CD4-positive, alpha-beta T cell treated with Interleukin-15 for 1 hour (primary cell): ENCODE measurements around the gene STXBP1.

Experiments used
- DNase-seq: peaks from one replicate; pipeline ENCODE4 v3.0.0-alpha.2; 2020

Gene STXBP1

DNA sequence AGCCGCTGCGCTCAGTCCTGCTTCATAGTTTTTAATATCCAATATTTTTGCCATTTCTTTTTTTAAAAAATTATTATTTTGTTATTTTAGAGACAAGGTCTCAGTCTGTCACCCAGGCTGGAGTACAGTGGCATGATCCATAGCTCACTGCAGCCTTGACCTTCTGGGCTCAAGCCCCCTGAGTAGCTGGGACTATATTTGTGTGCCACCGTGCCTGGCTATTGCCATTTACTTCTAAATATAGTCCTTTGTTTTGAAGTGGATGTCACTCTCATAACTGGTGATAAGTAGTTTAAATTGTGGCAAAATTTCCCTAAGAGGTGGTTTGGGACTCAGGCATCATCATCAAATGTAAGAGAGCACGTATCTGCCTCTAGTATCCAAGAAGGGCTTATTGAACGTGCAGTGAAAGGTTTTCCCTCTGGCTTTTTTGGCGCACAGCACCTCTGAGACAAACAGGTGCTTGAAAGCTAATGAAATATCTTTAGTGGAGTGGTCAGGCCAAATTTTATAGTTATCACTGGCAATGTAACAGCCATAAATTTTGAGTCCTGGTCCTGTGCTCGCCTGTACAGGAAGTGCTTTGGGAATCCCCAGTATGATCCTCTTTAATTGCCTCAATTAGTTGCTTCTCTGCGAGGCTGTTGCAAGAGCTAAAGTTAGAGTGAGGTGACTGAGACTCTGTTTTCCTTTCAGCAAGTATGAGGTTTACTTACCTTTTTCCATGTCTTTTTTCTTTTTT lies 14.8 kb downstream of the STXBP1 start:
- no peak for DNase-seq

DNA sequence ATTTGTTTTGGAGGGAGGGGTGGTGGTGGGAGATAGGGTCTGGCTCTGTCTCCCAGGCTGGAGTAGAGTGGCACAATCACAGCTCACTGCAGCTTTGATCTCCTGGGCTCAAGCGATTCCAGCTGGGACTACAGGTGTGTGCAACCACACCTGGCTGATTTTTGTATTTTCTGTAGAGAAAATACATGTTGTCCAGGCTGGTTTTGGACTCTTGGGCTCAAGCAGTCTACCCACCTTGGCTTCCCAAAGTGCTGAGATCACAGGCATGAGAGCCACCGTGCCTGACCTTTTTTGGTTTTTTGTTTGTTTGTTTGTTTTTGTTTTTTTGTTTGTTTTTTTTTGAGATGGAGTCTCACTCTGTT lies 15.4 kb downstream of the STXBP1 start:
- no peak for DNase-seq

DNA sequence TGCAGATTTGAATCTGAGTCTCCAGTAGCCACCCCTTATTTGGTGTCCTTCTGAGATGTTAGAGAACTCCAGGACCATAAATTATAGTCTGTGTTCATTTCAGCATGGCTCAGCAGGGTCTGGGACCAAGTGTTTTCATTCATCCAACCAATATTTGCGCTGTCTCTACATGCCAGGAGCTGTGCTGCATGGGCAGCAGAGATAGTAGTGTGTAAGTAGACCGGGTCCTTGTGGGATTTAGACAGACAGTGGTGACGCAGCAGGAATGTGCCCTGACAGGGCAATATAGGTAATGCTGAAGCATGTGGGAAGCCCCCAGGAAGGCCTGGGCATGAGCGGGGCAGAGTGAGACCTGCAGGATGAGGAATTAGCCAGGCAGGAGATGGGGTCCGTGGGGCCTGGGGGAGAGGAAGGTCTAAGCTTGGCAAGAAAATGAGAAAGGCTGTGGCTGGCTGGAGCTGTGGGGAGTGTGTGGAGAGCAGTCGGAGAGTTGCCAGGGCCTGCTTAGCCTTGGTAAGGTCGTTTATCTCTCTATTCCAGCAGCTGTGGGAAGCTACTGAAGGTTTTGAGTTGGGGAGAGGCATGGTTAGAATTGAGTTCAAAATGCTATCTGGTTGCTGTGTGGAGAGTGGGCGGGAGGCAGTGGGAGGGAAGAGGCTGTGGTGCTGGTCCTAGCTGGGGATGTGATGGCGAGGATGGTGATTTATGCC lies 16.8 kb downstream of the STXBP1 start:
- DNase-seq = no peak

DNA sequence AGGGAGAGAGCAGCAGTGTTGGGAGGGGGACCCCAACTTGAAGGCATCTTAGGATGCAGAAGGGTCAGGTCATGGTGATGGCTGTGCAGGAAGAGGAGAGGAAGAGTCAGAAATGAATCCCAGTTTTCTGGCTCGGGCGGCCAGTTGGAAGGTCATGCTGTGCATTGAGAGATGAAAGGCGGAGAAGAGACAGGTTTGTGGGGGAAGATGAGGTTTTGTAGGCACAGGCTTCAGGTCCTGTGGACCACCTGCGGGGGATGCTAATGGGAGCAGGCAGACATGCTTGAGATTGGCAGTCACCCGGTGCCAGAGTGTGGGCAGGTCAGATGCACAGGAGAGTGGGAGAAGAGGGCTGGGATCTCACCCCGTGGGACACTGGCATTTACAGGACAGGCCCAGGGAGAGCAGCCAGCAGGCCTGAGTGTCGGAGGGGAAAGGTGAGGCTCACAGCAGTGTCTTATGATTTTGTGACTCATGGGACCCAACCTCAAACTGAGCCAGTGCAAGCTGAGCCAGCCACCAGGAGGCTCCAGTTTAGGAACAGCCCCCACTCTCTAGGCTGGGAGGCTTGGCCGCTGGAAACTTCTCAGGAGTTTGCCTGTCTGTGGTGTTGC lies 17.5 kb downstream of the STXBP1 start:
- no peak for DNase-seq

- DNase-seq = no peak
Observed at GRCh38 chr9:127633216-127633862, 21.3 kb downstream of the STXBP1 start.

- DNase-seq = no peak
Observed at GRCh38 chr9:127634021-127634420, 21.9 kb downstream of the STXBP1 start.

GRCh38 chr9:127634698-127635097 lies 22.6 kb downstream of the STXBP1 start:
- no peak for DNase-seq

GRCh38 chr9:127635201-127635735 lies 23.2 kb downstream of the STXBP1 start:
- no peak for DNase-seq

GRCh38 chr9:127637322-127637847 lies 25.3 kb downstream of the STXBP1 start:
- no peak for DNase-seq

DNA sequence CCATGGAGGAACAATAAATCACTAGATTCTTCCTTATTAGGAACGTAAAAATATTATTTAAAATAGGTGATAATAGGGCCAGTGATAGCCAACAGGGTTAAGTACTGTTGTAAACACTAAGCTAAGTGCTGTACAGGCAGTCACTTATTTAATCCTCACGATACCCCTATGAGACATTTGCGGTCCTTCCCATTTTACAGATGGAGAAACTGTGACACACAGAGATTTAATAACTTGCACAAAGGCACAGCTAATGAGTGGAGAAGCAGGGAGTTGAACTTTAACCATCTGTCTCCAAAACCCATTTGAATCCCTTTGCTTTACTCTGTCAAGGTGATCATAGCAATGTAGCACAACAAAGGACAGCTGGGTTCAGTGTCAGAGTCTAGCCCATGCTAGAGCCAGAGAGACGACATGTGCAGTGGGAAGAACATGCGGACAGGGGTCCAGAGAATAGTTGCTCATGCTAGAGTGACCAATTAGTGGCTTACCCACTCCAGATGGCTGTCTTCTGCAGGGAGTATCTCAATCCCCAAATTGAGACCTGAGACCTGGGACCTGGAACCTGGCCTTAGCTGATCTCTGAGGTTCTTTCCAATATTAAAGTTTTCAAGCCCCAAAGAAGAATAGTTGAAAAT lies 28.9 kb downstream of the STXBP1 start:
- no peak for DNase-seq

GRCh38 chr9:127642082-127642740 lies 30.1 kb downstream of the STXBP1 start:
- no peak for DNase-seq

DNA sequence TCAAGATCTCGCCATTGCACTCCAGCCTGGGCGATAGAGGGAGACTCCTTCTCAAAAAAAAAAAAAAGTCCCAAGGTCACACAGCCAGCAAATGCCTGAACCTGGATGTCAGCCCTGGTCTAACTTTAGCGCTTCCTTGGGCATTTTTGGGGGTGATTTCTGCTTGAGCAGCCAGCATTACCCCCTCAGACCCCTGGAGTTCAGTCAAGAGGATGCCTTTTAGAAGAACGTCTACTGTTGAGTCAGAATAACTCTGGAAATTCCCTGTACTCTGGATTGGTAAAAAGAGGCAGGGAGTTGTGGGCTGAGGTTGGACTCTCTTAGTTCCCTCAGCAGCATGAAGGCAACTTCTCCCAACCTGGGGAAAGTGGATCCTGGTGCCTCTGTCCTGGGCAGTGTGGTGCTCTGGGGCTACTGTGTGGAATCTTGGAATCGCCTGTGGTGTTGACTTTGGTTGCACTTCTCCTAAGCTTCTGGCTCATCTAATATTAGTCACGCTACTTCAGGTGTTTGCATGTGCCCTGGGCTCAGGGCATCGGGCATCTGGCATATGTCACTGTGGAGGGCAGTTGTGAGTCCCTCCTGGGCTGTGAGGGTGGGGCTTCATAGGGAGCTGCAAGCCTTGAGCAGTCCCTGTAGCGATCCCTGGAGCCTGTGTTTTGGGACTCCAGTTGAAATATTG lies 32.2 kb downstream of the STXBP1 start:
- DNase-seq = no peak

GRCh38 chr9:127644943-127645342 lies 32.9 kb downstream of the STXBP1 start:
- no peak for DNase-seq

DNA sequence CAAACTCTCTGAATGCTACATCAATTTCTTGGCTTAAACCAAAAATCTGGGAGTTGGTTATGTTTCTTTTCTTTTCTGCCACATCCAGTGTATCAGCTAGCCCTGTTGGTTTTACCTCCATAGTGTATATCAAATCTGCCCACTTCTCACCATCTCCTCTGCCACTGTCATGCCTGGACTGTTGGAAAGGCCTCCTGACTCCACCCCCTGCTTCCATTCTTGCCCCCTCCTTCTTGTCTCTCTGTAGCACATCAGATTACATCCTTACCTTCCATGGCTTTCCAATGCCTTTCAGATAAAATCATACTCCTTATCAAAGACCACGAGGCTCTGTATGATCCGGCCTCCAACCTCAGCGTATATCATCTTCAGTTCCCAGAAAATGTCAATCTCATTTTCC lies 35.4 kb downstream of the STXBP1 start:
- DNase-seq = no peak

- DNase-seq = no peak
Observed at GRCh38 chr9:127650518-127650917, 38.4 kb downstream of the STXBP1 start.

DNA sequence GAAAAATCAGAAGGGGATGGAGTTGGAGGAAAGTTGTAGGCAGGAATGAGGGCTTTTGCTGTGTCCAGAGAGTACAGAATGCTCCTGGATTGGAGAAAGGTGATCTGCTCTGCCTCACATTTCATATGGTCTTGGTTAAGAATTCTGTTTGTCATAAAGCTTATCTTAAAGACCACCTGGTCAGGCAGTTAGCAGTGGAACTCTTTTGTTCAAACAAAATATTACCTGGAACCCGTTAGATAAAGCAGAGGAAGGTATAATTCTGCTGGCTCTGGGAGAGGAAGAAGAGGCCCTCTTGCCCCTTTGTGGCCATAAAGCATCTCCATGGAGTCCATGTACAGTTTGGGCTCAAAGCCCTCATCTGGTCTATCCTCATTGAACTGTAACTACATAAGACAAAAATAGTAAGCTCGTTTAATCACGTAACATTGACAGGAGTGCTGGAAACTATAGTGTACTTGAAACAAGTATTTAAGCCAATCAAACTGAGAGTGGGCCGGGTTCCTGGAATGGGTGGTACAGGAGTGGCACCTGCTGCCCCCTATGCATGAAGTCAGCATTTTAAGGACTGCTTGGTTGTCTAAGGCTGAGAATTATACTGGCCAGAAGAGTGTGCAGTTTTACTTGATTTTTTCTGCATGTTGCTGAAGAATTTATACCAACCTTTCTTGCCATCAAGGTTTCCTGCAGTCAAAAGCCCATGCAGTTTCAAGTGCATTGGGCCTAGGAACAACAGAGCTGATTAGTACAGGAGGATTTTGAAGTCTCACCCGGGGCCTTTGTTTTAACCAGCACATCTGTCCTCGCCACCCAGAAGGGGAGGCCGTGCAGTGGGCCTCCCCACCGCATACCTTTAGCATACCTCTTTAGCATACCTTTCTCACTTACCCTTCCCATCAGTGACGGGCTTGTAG lies 39.9 kb downstream of the STXBP1 start:
- no peak for DNase-seq

GRCh38 chr9:127652733-127653132 lies 40.7 kb downstream of the STXBP1 start:
- no peak for DNase-seq

DNA sequence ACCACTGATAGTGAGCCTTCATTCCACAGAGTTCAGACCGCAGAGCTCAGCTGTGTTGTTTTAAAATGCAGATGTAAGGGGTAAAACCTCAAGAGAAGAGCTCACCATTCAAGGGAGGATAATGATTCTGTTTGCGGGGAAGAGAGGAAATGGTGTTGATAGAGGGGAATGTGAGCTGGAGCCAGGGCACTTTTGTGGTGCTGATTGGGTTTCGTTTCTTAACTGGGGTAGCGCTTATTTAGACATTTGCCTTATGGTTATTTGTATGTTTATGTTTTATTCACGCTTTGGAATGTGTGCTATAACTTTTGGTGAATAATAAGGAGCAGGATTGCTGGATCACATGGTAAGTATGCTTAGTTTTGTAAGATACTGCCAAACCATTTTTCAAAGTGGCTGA lies 42.5 kb downstream of the STXBP1 start:
- DNase-seq = no peak

DNA sequence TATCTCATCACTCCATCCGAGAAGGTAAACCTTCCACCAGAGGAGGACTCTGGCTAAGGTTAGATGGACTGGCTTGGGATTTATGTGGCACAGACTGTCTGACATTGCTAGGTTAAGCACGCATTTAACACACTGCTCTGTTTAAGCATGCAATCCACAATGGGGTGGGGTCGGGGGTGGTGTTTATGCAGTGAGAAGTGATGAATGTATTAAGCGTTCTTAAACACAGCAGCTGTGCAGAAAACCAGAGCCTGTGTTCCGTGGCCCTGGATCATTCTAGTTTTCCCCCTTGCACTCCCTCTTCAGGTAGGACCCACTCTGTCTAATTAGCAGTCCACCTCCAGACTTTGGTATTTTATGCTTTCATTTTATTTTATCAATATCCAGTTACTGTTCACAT lies 46.4 kb downstream of the STXBP1 start:
- DNase-seq = no peak
